ENCODE results near the gene TFAP2D. TPM values are rescaled to one million over a fixed set of nuclear protein-coding genes. Genes with fewer than 3 reads are reported as not detected.

Gene TFAP2D
- total RNA-seq, 1 donor from 2014 or later, result not detected

GRCh38 chr6:50707652-50708300 is 5.5 kb upstream of the TFAP2D start:
- no peak for DNase-seq (ENCODE audit: low spot score, unreplicated experiment)
- no peak overlapping the region for H3K4me3 Mint-ChIP-seq (ENCODE audit: low read depth)
- TF ChIP-seq CTCF (IDR thresholded peaks at IDR 0.05; ENCODE audit: unreplicated experiment), result no peak

GRCh38 chr6:50708664-50709365 is 4.5 kb upstream of the TFAP2D start:
- no peak overlapping the region for H3K4me3 Mint-ChIP-seq (ENCODE audit: low read depth)
- no peak overlapping the region for H3K27ac Mint-ChIP-seq
- no peaks in the 10 kb centered on the region for H3K4me1 Mint-ChIP-seq (ENCODE audit: low read depth)
- no peak for DNase-seq (ENCODE audit: low spot score, unreplicated experiment)
- H3K36me3 Mint-ChIP-seq (ENCODE audit: insufficient read depth), result no peaks in the 10 kb centered on the region
- TF ChIP-seq CTCF (IDR thresholded peaks at IDR 0.05; ENCODE audit: unreplicated experiment), result no peak
- H3K27me3 Mint-ChIP-seq, result peaks cover 100% of the 10 kb centered on the region
- no peaks in the 10 kb centered on the region for H3K9me3 Mint-ChIP-seq (ENCODE audit: low read depth)

More at GRCh38 chr6:50707652-50708300, 5.5 kb upstream of the TFAP2D start:
- Mint-ChIP-seq H3K27ac (no peak overlapping the region), H3K27me3 (peaks cover 100% of the 10 kb centered on the region), H3K4me1 (ENCODE audit: low read depth) (no peaks in the 10 kb centered on the region), H3K9me3 (ENCODE audit: low read depth) (no peaks in the 10 kb centered on the region), H3K36me3 (ENCODE audit: insufficient read depth) (no peaks in the 10 kb centered on the region)

GRCh38 chr6:50709366-50709734 is 4.0 kb upstream of the TFAP2D start:
- Mint-ChIP-seq H3K27ac (no peak overlapping the region), H3K9me3 (ENCODE audit: low read depth) (no peaks in the 10 kb centered on the region), H3K27me3 (peaks cover 100% of the 10 kb centered on the region), H3K36me3 (ENCODE audit: insufficient read depth) (no peaks in the 10 kb centered on the region), H3K4me3 (ENCODE audit: low read depth) (no peak overlapping the region), H3K4me1 (ENCODE audit: low read depth) (no peaks in the 10 kb centered on the region)
- TF ChIP-seq CTCF (IDR thresholded peaks at IDR 0.05; ENCODE audit: unreplicated experiment), result no peak
- no peak for DNase-seq (ENCODE audit: low spot score, unreplicated experiment)

- Mint-ChIP-seq H3K4me3 (ENCODE audit: low read depth) (no peak overlapping the region), H3K4me1 (ENCODE audit: low read depth) (peaks cover 3% of the 10 kb centered on the region), H3K36me3 (ENCODE audit: insufficient read depth) (no peaks in the 10 kb centered on the region), H3K27ac (no peak overlapping the region), H3K27me3 (peaks cover 100% of the 10 kb centered on the region), H3K9me3 (ENCODE audit: low read depth) (no peaks in the 10 kb centered on the region)
- no peak for TF ChIP-seq CTCF (IDR thresholded peaks at IDR 0.05; ENCODE audit: unreplicated experiment)
- DNase-seq (ENCODE audit: low spot score, unreplicated experiment), result no peak
Observed at GRCh38 chr6:50711686-50712085, 1.6 kb upstream of the TFAP2D start.

GRCh38 chr6:50712291-50712690 is 1.0 kb upstream of the TFAP2D start:
- no peak overlapping the region for H3K27ac Mint-ChIP-seq
- H3K27me3 Mint-ChIP-seq, result peaks cover 100% of the 10 kb centered on the region
- H3K4me3 Mint-ChIP-seq (ENCODE audit: low read depth), result no peak overlapping the region
- H3K36me3 Mint-ChIP-seq (ENCODE audit: insufficient read depth), result no peaks in the 10 kb centered on the region
- H3K9me3 Mint-ChIP-seq (ENCODE audit: low read depth), result no peaks in the 10 kb centered on the region
- DNase-seq (ENCODE audit: low spot score, unreplicated experiment), result no peak
- TF ChIP-seq CTCF (IDR thresholded peaks at IDR 0.05; ENCODE audit: unreplicated experiment), result no peak
- peaks cover 3% of the 10 kb centered on the region for H3K4me1 Mint-ChIP-seq (ENCODE audit: low read depth)
